IMR-90 (cell line): ENCODE measurements around the gene EPHA10. TPM values are rescaled to one million over a fixed set of nuclear protein-coding genes. Genes with fewer than 3 reads are reported as not detected.

Experiments
- ATAC-seq: fragments of 200-7000 bp; cut with Tn5 transposase; 2 replicates; pipeline ENCODE4 v1.9.1; 2020; ENCODE audit warnings: low read depth, mild to moderate bottlenecking, moderate library complexity
- BruUV-seq: library from RNA; stranded (reverse); fragments of 400-500 nt; replicated peaks from 2 replicates; lab custom pipeline; 2021; lab: Mats Ljungman, UMichigan
- CTCF ChIA-PET: fragments of 300-600 bp; formaldehyde crosslinking; extraction: SDS; loops from one replicate; lab custom pipeline; 2021; ENCODE audit warnings: antibody characterized with exemption; lab: Yijun Ruan, JAX
- POLR2A ChIA-PET: fragments of 300-600 bp; sonication (Branson Sonifier 250); formaldehyde crosslinking; loops from one replicate; lab custom pipeline; 2022; ENCODE audit warnings: antibody characterized with exemption; ENCODE audit not compliant: unreplicated experiment; lab: Charles Lee
- DNase-seq: peaks from one replicate; pipeline ENCODE4 v3.0.0; 2013
- H2AFZ ChIP-seq: replicated peaks from 2 replicates; pipeline ENCODE3; 2013; ENCODE audit warnings: low read length, mild to moderate bottlenecking; ENCODE audit not compliant: poor library complexity
- H2AK5ac ChIP-seq: 2 replicates; pipeline ENCODE4 v1.6.1; 2013; ENCODE audit warnings: low read depth, low read length, inconsistent platforms
- H2AK9ac ChIP-seq: replicated peaks from 2 replicates; pipeline ENCODE3; 2013; ENCODE audit warnings: mild to moderate bottlenecking, low read depth, low read length, moderate library complexity; ENCODE audit not compliant: poor library complexity
- H2BK120ac ChIP-seq: 2 replicates; pipeline ENCODE4 v1.6.1; 2013; ENCODE audit warnings: low read depth, low read length, inconsistent platforms
- H2BK15ac ChIP-seq: 3 replicates; pipeline ENCODE4 v1.6.1; 2013; ENCODE audit warnings: low read depth, low read length, inconsistent platforms
- H2BK20ac ChIP-seq: 2 replicates; pipeline ENCODE4 v1.6.1; 2013; ENCODE audit warnings: low read depth, mild to moderate bottlenecking, inconsistent platforms, low read length, moderate library complexity
- H2BK5ac ChIP-seq: 2 replicates; pipeline ENCODE4 v1.6.1; 2013; ENCODE audit warnings: mild to moderate bottlenecking, low read depth, low read length, inconsistent platforms; ENCODE audit not compliant: poor library complexity, severe bottlenecking
- H3K14ac ChIP-seq: replicated peaks from 2 replicates; pipeline ENCODE4 v1.6.1; 2013; ENCODE audit warnings: low read depth, low read length, inconsistent platforms
- H3K18ac ChIP-seq: 2 replicates; pipeline ENCODE4 v1.6.1; 2013; ENCODE audit warnings: low read depth, low read length, control low read depth
- H3K23ac ChIP-seq: 2 replicates; pipeline ENCODE4 v1.6.1; 2013; ENCODE audit warnings: low read depth, low read length, inconsistent platforms
- H3K27ac ChIP-seq: 2 replicates; pipeline ENCODE4 v1.5.1; 2013; ENCODE audit warnings: mild to moderate bottlenecking, control low read depth, low read length; ENCODE audit not compliant: insufficient read depth
- H3K27me3 ChIP-seq: 2 replicates; pipeline ENCODE4 v1.6.1; 2013; ENCODE audit warnings: low read length; ENCODE audit not compliant: control insufficient read depth, insufficient read depth
- H3K36me3 ChIP-seq: 2 replicates; pipeline ENCODE4 v1.6.1; 2013; ENCODE audit warnings: low read length, mixed read lengths; ENCODE audit not compliant: control insufficient read depth, insufficient read depth
- H3K4ac ChIP-seq: 2 replicates; pipeline ENCODE4 v1.6.1; 2013; ENCODE audit warnings: low read depth, low read length, inconsistent platforms
- H3K4me1 ChIP-seq: 2 replicates; pipeline ENCODE4 v1.6.1; 2013; ENCODE audit warnings: low read length, mixed read lengths; ENCODE audit not compliant: control insufficient read depth, insufficient read depth
- H3K4me2 ChIP-seq: 2 replicates; pipeline ENCODE4 v1.6.1; 2013; ENCODE audit warnings: low read depth, mild to moderate bottlenecking, control low read depth, low read length, moderate library complexity
- H3K4me3 ChIP-seq: 2 replicates; pipeline ENCODE4 v1.5.1; 2013; ENCODE audit warnings: low read depth, mild to moderate bottlenecking, control low read depth, low read length, moderate library complexity; ENCODE audit not compliant: insufficient read depth
- H3K56ac ChIP-seq: 2 replicates; pipeline ENCODE4 v1.6.1; 2013; ENCODE audit warnings: low read length, inconsistent platforms; ENCODE audit not compliant: insufficient read depth; ENCODE audit errors: extremely low read depth
- H3K79me1 ChIP-seq, 2 experiments: 2 replicates each; pipeline ENCODE4 v1.6.1; 2013; ENCODE audit warnings: low read length in 2 of 2, inconsistent platforms in 1 of 2, low read depth in 1 of 2
- H3K9ac ChIP-seq: 2 replicates; pipeline ENCODE4 v1.6.1; 2013; ENCODE audit warnings: low read depth, low read length, control low read depth
- H3K9me1 ChIP-seq: 2 replicates; pipeline ENCODE4 v1.6.1; 2013; ENCODE audit warnings: low read length, inconsistent platforms; ENCODE audit not compliant: insufficient read depth
- H3K9me3 ChIP-seq: 2 replicates; pipeline ENCODE4 v1.6.1; 2013; ENCODE audit warnings: low read length; ENCODE audit not compliant: control insufficient read depth, insufficient read depth
- H4K20me1 ChIP-seq: 2 replicates; pipeline ENCODE4 v1.6.1; 2013; ENCODE audit warnings: low read length, inconsistent platforms; ENCODE audit not compliant: insufficient read depth
- H4K5ac ChIP-seq: 2 replicates; pipeline ENCODE4 v1.6.1; 2013; ENCODE audit warnings: mild to moderate bottlenecking, low read depth, low read length, control low read depth
- H4K8ac ChIP-seq, 2 experiments: 2 replicates each; pipeline ENCODE4 v1.6.1; 2013; ENCODE audit warnings: low read depth in 2 of 2, low read length in 2 of 2, control low read depth in 1 of 2, inconsistent platforms in 1 of 2
- H4K91ac ChIP-seq: 2 replicates; pipeline ENCODE4 v1.6.1; 2013; ENCODE audit warnings: low read depth, low read length, inconsistent platforms; ENCODE audit not compliant: insufficient read depth
- BHLHE40 ChIP-seq: fragments of 150-350 bp; IDR thresholded peaks from 2 replicates; pipeline ENCODE4 v1.6.1; 2016; ENCODE audit warnings: mild to moderate bottlenecking, low read depth, low read length
- CEBPB ChIP-seq: IDR thresholded peaks from 2 replicates; pipeline ENCODE4 v1.6.1; 2012; ENCODE audit warnings: low read depth, low read length, improper control_type of control experiment
- CHD1 ChIP-seq: IDR thresholded peaks from 2 replicates; pipeline ENCODE4 v1.6.1; 2012; ENCODE audit warnings: low read depth, low read length, improper control_type of control experiment
- FOS ChIP-seq: fragments of 150-350 bp; IDR thresholded peaks from 2 replicates; pipeline ENCODE4 v1.6.1; 2016; ENCODE audit warnings: low read depth, low read length
- MAFK ChIP-seq: IDR thresholded peaks from 2 replicates; pipeline ENCODE4 v1.6.1; 2012; ENCODE audit warnings: low read depth, low read length, improper control_type of control experiment
- MAZ ChIP-seq: IDR thresholded peaks from 2 replicates; pipeline ENCODE4 v1.6.1; 2012; ENCODE audit warnings: low read depth, mild to moderate bottlenecking, low read length, improper control_type of control experiment, moderate library complexity, borderline replicate concordance
- MXI1 ChIP-seq: IDR thresholded peaks from 2 replicates; pipeline ENCODE4 v1.6.1; 2012; ENCODE audit warnings: low read depth, mild to moderate bottlenecking, low read length, moderate library complexity, borderline replicate concordance
- NFE2L2 ChIP-seq: fragments of 150-350 bp; IDR thresholded peaks from 2 replicates; pipeline ENCODE4 v1.6.1; 2016; ENCODE audit warnings: low read depth, mild to moderate bottlenecking, low read length
- POLR2A ChIP-seq: IDR thresholded peaks from 2 replicates; pipeline ENCODE4 v1.6.1; 2012; ENCODE audit warnings: mild to moderate bottlenecking, low read depth, low read length
- RAD21 ChIP-seq: IDR thresholded peaks from 2 replicates; pipeline ENCODE4 v1.6.1; 2012; ENCODE audit warnings: low read length, improper control_type of control experiment
- RCOR1 ChIP-seq: IDR thresholded peaks from 2 replicates; pipeline ENCODE4 v1.6.1; 2012; ENCODE audit warnings: mild to moderate bottlenecking, low read length, improper control_type of control experiment; ENCODE audit not compliant: insufficient replicate concordance
- RFX5 ChIP-seq: IDR thresholded peaks from 2 replicates; pipeline ENCODE4 v1.8.0; 2012; ENCODE audit warnings: low read depth, mild to moderate bottlenecking, low read length, moderate library complexity
- SMC3 ChIP-seq: fragments of 150-350 bp; IDR thresholded peaks from 2 replicates; pipeline ENCODE4 v1.6.1; 2016; ENCODE audit warnings: low read depth, mild to moderate bottlenecking, antibody characterized with exemption, low read length, moderate library complexity
- WGBS, 2 experiments: methylation state at CpG; one replicate each; pipeline versions ENCODE4 v1.1.5 to v1.1.7; 2013; ENCODE audit warnings: missing lambda C conversion rate in 2 of 2; ENCODE audit not compliant: insufficient read length in 1 of 2; ENCODE audit errors: extremely low coverage in 2 of 2; 5-methylcytosine and 5-hydroxymethylcytosine counted together
- dilution Hi-C: fragments of 300-500 bp; cut with HindIII; formaldehyde crosslinking; loops from one replicate; pipeline ENCODE4 v1.14.3; 2018; ENCODE audit warnings: low sequenced_read_pairs; ENCODE audit not compliant: unreplicated experiment
- in situ Hi-C: fragments of 300-500 bp; cut with MboI; formaldehyde crosslinking; loops from 3 replicates; pipeline ENCODE4 v1.14.3; 2019; ENCODE audit warnings: low sequenced_read_pairs, inconsistent platforms, mixed read lengths
- intact Hi-C: fragments of 100-400 bp; cut with micrococcal nuclease; formaldehyde crosslinking; loops from 2 replicates; pipeline ENCODE4 v1.10.0; 2022
- polyA plus RNA-seq, 3 experiments: library from polyadenylated mRNA; depleted of rRNA; stranded (reverse); fragments of >200 nt; gene quantifications; 2 replicates each; pipeline ENCODE4 v1.2.3, GENCODE V29; 2012; ENCODE audit warnings: low replicate concordance in 1 of 3
- total RNA-seq: library from RNA; depleted of rRNA; stranded (reverse); fragments of >200 nt; gene quantifications from 2 replicates; pipeline ENCODE4 v1.2.3, GENCODE V29; 2012
- TF ChIP-seq, protein P1 (sequence below): fragments of 150-350 bp; IDR thresholded peaks from 2 replicates; pipeline ENCODE4 v1.6.1; 2016; ENCODE audit warnings: low read depth, mild to moderate bottlenecking, low read length, moderate library complexity, borderline replicate concordance
- TF ChIP-seq, protein P2 (sequence below): conservative IDR thresholded peaks from 2 replicates; pipeline ENCODE4 v1.5.1; 2012; ENCODE audit warnings: mild to moderate bottlenecking, low read depth, low read length, improper control_type of control experiment
- TF ChIP-seq, protein P3 (sequence below): fragments of 150-350 bp; IDR thresholded peaks from 2 replicates; pipeline ENCODE4 v1.6.1; 2017; ENCODE audit warnings: mild to moderate bottlenecking, antibody characterized with exemption, low read length, low read depth

EPHA10 gene
- total and polyA plus RNA-seq, 2 of the 4 experiments (the other 2 are of a cell fraction), result not detected

DNA sequence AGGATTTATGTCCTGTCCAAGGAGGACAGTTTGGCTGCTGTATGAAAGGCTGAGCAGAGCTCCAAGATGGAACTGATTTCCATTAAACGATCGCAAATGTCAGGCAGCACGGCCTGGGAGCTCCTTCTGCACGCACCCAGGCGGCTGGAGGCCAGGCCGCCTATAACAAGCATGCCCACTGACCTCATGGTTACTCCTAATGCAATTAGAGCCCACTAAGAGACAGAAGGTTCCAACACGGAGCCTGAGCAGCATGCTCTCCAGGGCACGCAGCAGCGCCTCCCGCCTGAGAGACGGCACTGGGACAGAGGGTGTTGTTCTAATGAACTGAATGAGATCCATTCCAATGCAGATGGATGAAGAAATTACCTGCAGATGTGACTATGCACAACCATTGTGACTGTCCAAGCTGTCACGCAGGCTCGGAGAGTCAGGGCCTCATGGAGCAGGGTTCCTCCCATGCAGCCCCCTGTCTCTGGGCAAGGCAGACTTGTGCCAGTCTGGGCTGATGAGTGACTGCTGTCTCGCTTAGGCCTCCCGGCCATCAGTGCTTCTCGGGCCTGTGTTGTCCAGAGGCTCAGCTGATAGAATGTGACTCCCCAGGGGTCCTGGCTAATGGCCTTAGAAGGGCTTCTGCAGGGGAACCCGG, 97.8 kb downstream of the EPHA10 start:
- H4K20me1 ChIP-seq, result no peaks in the 10 kb centered on the region
- WGBS, 2 experiments, result 32% methylated on average over 12 of the region's 17 CpGs; no CpG with 5 or more reads in 1 of the 2 experiments
- no peak overlapping the region for H2AK5ac ChIP-seq
- no peak for TF ChIP-seq MAFK
- TF ChIP-seq SMC3, result no peak
- no peak for TF ChIP-seq FOS
- TF ChIP-seq, protein P1, sequence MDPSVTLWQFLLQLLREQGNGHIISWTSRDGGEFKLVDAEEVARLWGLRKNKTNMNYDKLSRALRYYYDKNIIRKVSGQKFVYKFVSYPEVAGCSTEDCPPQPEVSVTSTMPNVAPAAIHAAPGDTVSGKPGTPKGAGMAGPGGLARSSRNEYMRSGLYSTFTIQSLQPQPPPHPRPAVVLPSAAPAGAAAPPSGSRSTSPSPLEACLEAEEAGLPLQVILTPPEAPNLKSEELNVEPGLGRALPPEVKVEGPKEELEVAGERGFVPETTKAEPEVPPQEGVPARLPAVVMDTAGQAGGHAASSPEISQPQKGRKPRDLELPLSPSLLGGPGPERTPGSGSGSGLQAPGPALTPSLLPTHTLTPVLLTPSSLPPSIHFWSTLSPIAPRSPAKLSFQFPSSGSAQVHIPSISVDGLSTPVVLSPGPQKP, result no peak
- TF ChIP-seq NFE2L2, result no peak
- no peak for TF ChIP-seq MXI1
- no peak for TF ChIP-seq RFX5
- no peak for TF ChIP-seq RAD21
- TF ChIP-seq CHD1, result no peak
- TF ChIP-seq, protein P2, sequence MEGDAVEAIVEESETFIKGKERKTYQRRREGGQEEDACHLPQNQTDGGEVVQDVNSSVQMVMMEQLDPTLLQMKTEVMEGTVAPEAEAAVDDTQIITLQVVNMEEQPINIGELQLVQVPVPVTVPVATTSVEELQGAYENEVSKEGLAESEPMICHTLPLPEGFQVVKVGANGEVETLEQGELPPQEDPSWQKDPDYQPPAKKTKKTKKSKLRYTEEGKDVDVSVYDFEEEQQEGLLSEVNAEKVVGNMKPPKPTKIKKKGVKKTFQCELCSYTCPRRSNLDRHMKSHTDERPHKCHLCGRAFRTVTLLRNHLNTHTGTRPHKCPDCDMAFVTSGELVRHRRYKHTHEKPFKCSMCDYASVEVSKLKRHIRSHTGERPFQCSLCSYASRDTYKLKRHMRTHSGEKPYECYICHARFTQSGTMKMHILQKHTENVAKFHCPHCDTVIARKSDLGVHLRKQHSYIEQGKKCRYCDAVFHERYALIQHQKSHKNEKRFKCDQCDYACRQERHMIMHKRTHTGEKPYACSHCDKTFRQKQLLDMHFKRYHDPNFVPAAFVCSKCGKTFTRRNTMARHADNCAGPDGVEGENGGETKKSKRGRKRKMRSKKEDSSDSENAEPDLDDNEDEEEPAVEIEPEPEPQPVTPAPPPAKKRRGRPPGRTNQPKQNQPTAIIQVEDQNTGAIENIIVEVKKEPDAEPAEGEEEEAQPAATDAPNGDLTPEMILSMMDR, result no peak
- TF ChIP-seq CEBPB, result no peak
- TF ChIP-seq RCOR1, result no peak
- no peak for TF ChIP-seq BHLHE40
- TF ChIP-seq, protein P3, sequence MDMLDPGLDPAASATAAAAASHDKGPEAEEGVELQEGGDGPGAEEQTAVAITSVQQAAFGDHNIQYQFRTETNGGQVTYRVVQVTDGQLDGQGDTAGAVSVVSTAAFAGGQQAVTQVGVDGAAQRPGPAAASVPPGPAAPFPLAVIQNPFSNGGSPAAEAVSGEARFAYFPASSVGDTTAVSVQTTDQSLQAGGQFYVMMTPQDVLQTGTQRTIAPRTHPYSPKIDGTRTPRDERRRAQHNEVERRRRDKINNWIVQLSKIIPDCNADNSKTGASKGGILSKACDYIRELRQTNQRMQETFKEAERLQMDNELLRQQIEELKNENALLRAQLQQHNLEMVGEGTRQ, result no peak
- no peak for TF ChIP-seq MAZ
- TF ChIP-seq POLR2A, result no peak
- no peak overlapping the region for H3K56ac ChIP-seq
- intact Hi-C loops, result no loop called here
- no peak overlapping the region for H3K4me2 ChIP-seq
- no peak overlapping the region for H3K4ac ChIP-seq
- H3K4me1 ChIP-seq, result no peaks in the 10 kb centered on the region
- H2BK5ac ChIP-seq, result no peak overlapping the region
- dilution Hi-C loops, result no loop called here
- CTCF ChIA-PET, result interaction anchor here (0.9 kb wide), 1 partner anchor 64 kb away, joined by 3 read pairs; no protein-coding TSS in a partner anchor
- no peak overlapping the region for H2BK20ac ChIP-seq
- in situ Hi-C loops, result no loop called here
- no peak overlapping the region for H3K14ac ChIP-seq
- H4K8ac ChIP-seq, result no peak overlapping the region
- H3K36me3 ChIP-seq, result no peaks in the 10 kb centered on the region
- no peak overlapping the region for H2BK15ac ChIP-seq
- H3K27ac ChIP-seq, result no peak overlapping the region
- no peak for ATAC-seq
- no peak overlapping the region for H3K23ac ChIP-seq
- no peak overlapping the region for H4K5ac ChIP-seq
- H3K9me3 ChIP-seq, result no peaks in the 10 kb centered on the region
- no peak overlapping the region for H4K91ac ChIP-seq
- BruUV-seq, result no TSS peak
- H3K79me1 ChIP-seq, result no peaks in the 10 kb centered on the region
- no peak overlapping the region for H3K18ac ChIP-seq
- H2AK9ac ChIP-seq, result no peak overlapping the region
- no peak overlapping the region for H2BK120ac ChIP-seq
- no peaks in the 10 kb centered on the region for H3K9me1 ChIP-seq
- peaks cover 50% of the 10 kb centered on the region for H3K27me3 ChIP-seq
- no peak for DNase-seq
- H3K4me3 ChIP-seq, result no peak overlapping the region
- POLR2A ChIA-PET, result no interaction called here
- no peak overlapping the region for H3K9ac ChIP-seq
- H2AFZ ChIP-seq, result no peak overlapping the region
